Stimulated activated CD4-positive, alpha-beta T cell treated with anti-CD3 and anti-CD28 coated beads, Interleukin-2, amount 100 ng/mL, for 48 hours (primary cell): ENCODE results near the gene SFXN2.
"Not testable (repeated sequence)": the region's sequence is repeated elsewhere in the genome, so short reads cannot be mapped to it uniquely, and the experiment has no call there.

Source experiments
- DNase-seq, 2 donors: peaks; one replicate each; pipeline ENCODE4 v3.0.0-alpha.2; 2020

The SFXN2 gene

GRCh38 chr10:102723989-102724388, 9.6 kb downstream of the SFXN2 start:
- no peak for DNase-seq

- DNase-seq, result no peak
Observed at GRCh38 chr10:102726274-102726673, 11.8 kb downstream of the SFXN2 start.

- no peak for DNase-seq
Observed at GRCh38 chr10:102727037-102727818, 12.8 kb downstream of the SFXN2 start.

- DNase-seq, result peak; percentile 51 to 57
Observed at GRCh38 chr10:102729029-102730026, 14.9 kb downstream of the SFXN2 start.

GRCh38 chr10:102731222-102731800, 16.9 kb downstream of the SFXN2 start:
- DNase-seq, result no peak

GRCh38 chr10:102732661-102733060, 18.2 kb downstream of the SFXN2 start:
- DNase-seq, result no peak

- no peak for DNase-seq
Observed at GRCh38 chr10:102735065-102735562, 20.7 kb downstream of the SFXN2 start.

- no peak for DNase-seq
Observed at GRCh38 chr10:102738692-102739121, 24.3 kb downstream of the SFXN2 start.

- DNase-seq, result no peak
Observed at GRCh38 chr10:102740229-102740628, 25.8 kb downstream of the SFXN2 start.

GRCh38 chr10:102741726-102742237, 27.3 kb downstream of the SFXN2 start:
- DNase-seq, result no peak

- DNase-seq, result not testable (repeated sequence)
Observed at GRCh38 chr10:102742313-102742712, 27.9 kb downstream of the SFXN2 start.

- DNase-seq, result peak in 1 of 2 donors; percentile 15
Observed at GRCh38 chr10:102743078-102743587, 28.7 kb downstream of the SFXN2 start.

- DNase-seq, result peak; percentile 86 to 87
Observed at GRCh38 chr10:102743588-102744373, 29.3 kb downstream of the SFXN2 start, which contains the start of gene WBP1L. TSS of gene WBP1L (plus strand) at chr10:102743948. CDS start at chr10:102744054, 106 bp downstream.

- peak in 1 of 2 donors; percentile 15 for DNase-seq
Observed at GRCh38 chr10:102744374-102745051, 30.1 kb downstream of the SFXN2 start.

- no peak for DNase-seq
Observed at GRCh38 chr10:102745157-102745556, 30.7 kb downstream of the SFXN2 start.

- no peak for DNase-seq
Observed at GRCh38 chr10:102752266-102752930, 38.0 kb downstream of the SFXN2 start.

- no peak for DNase-seq
Observed at GRCh38 chr10:102752934-102753664, 38.7 kb downstream of the SFXN2 start.

GRCh38 chr10:102753718-102754117, 39.3 kb downstream of the SFXN2 start:
- no peak for DNase-seq

GRCh38 chr10:102757323-102757722, 42.9 kb downstream of the SFXN2 start:
- DNase-seq, result no peak
